Nucleus accumbens (tissue), 56 donors: ENCODE measurements around the gene COX7A2.

Experiments
- DNase-seq, 56 donors: peaks; one replicate each; lab custom pipeline; 2025; lab: John Stamatoyannopoulos, UW

Gene COX7A2

DNA sequence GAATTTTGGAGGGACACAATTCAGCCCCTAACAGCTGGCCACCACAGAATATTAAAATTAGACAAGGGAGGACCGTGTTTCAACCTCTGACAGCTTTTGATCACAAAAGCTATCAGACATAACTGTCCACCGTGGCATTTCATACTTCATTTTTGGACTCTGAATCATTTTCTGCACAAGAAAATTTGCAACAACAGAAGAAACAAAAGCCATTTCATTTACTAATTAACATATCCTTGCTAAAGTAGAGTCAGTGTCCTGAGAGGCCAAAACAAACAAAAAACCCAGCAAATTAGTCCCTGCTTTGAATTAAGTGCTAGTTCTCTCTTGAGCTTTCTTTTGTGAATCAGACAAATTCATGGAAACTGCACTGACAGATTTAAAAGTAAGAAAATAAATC lies 20.2 kb downstream of the COX7A2 start:
- no peak for DNase-seq

- no peak for DNase-seq
Observed at GRCh38 chr6:75222261-75222660, 21.3 kb downstream of the COX7A2 start.

DNA sequence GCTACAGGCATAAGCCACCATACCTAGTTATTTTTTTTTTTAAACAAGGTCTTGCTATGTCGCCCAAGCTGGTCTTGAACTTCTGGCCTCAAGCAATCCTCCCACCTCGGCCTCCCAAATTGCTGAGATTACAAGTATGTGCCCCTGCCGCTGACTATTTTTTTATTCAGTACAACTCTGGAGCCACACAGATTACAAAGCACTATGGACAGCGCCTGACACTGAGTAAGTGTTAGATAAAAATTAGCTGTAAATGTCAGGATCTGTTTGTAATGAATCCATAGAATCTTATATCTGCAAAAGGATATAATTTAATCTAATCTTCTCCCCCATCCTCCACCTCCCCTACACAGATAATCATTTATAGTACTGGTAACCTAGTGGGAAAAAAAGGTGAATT lies 22.5 kb downstream of the COX7A2 start:
- DNase-seq, result no peak

GRCh38 chr6:75220357-75220756 lies 23.2 kb downstream of the COX7A2 start:
- no peak for DNase-seq

DNA sequence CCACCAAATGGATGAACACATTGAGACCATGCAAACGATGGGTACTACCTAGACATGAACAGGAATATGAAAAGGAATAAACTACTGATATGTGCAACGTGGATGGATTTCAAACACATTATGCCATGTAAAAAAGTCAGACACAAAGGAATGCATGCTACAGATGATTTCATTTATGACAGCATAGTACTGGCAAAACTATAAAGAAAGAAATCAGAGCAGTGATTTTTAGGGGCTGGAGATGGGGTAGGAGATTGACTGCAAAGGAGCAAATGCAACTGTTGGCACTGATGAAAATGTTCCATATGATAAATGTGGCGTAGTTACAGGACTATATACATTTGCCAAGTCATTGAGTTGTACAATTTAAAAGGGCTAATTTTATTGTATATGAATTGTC lies 24.3 kb downstream of the COX7A2 start:
- DNase-seq, result no peak

GRCh38 chr6:75217193-75217592 lies 26.4 kb downstream of the COX7A2 start:
- DNase-seq, result no peak

GRCh38 chr6:75215291-75215690 lies 28.3 kb downstream of the COX7A2 start:
- no peak for DNase-seq

DNA sequence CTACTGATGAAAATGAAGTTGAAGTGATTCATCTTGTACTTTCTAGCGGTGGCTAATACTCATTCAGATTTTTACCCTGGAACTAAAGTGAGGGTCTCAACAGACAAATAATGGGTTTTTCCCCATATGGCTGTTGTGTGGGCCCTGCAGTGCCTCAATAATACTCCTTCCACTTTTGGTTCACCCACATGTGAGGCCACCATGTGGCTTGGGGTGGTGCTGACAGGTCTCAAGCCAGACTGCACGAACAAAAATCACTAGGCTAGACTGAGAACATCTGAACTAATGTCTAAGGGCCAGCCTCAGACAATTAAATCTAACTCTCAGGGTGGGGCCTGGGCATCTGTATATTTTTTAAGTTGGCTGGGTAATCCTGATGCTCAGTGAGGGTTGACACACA lies 29.9 kb downstream of the COX7A2 start:
- DNase-seq, result no peak

DNA sequence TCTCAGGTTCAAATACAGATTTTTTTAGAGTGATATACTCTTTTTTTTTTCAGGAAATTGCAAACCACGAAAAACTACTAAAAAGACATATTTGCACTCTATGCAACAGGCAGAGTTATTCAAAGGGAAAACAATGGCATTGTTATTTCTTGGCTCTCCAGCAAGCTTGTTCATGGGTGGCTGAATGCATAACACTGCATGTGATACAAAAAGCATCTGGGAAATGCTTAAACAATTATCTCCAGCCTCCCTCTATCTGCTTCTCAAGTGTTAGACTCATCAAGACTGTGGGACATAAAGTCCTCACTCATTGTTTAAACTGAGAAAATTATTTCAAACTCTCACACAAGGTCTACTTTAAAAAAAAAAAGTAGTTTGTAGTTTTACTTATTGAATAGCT lies 30.5 kb downstream of the COX7A2 start:
- no peak for DNase-seq

GRCh38 chr6:75211920-75212590 lies 31.5 kb downstream of the COX7A2 start:
- no peak for DNase-seq

GRCh38 chr6:75210885-75211739 lies 32.5 kb downstream of the COX7A2 start:
- peak in 11 of 56 donors; percentile 20 to 76 (median 33) for DNase-seq

DNA sequence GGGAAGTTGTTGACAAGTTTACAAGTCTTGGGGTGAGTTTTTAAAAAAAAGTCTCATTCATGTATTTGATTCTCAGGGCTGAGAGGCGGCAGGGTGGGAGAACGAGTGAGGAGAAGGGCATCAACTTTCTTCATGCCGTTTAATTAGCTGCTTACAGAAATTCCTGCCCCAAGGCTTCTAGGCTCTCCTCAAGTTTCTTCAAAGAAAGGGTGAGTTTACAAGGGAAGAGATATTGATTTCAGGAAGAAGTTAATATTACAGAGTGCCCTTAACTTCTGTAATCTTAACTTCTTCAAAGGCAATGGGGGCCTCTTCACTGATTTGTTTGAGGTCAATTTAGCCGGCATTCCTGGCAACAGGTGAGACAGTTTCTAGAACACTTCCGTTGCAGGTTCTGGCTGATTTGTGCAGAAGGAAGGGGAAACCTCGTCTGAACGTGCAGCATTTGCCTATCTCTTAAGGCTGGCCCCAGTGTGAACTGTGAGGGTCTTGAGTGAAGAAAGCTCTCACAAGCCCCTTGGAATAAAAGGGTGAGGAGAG lies 34.3 kb downstream of the COX7A2 start:
- no peak for DNase-seq

DNA sequence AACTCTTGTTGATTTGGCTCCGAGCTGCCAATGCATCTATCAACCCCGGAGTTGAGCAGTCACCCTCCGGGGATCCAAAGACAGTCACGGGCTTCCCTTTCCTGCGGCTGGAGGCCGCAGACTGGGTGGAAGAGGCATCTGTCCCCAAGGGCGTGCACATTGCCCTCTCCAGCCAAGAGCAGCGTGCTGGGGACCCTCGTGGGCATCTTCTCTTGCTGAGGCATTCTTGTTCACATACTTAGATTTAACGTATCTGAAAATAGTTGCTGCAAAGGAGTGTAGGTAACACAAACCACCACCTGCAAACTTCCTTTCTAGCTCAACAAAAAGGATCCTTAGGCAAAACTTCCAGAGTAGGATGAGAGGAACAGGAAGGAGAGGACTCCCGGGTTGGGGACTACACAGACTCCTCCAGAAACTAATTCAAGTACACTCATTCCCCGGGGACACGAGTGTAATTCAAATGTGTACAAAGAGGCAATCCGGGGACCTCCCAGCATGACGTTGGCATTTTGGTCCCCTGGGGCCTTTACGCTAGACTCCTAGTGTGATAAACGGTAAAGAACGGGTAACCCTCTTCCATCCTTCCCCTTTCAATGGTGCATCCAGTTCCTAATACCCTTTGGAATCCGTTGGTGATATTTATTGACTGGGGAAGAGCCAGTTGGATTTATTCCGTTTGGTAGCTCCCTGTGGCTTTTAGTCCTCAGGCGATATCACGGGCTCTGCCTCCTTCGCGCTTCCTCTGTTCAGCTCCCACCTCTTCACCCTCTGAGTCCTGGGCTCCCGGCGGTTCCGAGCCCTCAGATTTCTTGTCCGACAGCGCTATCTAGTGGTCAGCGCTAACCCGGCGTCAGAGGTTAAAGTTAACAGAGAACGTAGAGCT lies 35.1 kb downstream of the COX7A2 start:
- DNase-seq, result peak in 52 of 56 donors; percentile 28 to 89 (median 70)

DNA sequence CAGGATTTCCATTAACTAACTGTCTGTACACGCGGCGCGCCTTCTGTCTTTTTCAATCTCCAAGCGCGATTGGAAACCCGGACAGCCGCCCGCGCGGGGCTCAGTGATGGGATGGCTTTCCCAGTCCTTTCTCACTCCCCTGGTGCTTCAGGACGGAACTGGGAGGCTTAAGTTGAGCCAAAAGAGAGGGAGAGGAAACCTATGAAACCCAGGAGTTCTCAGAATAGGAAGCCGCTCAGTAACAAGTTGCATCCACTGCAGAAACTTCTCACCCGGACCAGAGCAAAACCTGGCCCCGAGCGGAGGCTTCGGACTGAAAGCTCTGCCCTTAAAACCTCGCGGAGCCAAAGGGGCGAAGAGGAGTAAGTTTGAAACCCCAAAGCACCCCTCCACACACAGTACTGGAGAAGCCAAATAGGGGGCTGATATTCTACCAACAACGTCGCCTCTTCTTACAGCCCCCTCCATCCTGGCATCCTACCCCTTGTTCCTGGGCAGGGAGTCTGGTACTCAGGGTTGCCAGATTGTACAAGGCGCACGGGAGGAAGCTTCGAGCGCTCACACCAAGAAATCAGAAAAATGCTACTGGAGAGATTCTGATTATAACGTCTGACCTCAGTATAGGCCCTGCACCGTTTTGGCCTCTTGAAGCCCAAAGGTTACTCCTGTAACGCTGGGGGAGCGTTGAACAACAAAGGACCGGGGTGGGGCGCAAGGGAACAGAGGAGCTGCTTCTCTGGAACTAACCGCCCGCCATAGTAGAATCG lies 36.8 kb downstream of the COX7A2 start:
- no peak for DNase-seq

- peak in 3 of 56 donors; percentile 9 to 33 (median 13) for DNase-seq
Observed at GRCh38 chr6:75205776-75206575, 37.6 kb downstream of the COX7A2 start, which contains the start of gene COL12A1. TSS of gene COL12A1 (minus strand) at chr6:75206053. CDS start at chr6:75202792, 3,261 bp downstream.

DNA sequence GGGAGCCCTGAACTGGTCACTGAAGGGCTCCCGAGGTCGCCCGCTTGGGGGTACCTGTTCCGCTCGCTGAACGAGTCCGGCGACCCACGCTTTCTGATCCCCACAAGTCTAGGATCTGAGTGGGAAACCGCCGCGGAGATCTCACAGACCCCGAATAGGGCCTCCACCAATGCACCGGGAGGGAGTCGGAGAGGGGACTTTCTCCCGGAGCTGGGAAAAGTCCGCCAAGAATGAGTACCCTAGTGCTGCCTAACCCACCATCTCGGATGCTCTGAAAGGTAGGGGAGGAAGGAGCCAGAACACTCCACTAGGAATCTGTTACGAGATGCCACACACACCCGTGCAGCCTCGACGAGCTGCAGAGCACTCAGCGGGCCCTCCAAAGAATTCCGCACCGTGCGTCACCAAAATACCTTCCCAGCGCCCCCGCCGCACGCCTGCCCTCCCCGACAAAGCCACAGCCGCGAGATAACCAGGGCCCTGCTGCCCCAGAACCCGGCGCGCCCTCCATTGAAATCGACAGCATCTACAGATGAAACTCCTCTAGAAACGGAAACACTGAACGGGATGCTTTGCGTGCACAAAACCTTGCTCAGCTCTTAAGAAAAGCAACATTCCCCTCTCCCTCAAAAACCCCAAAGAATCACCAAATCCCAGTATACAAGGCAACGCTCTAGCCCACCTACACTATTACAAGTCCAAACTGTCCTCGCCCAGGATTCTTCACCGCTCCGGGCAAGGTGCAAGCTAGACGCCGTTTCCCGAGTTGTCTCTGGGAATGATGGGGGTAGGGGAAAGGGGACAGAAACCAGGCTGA lies 38.4 kb downstream of the COX7A2 start:
- DNase-seq, result no peak

GRCh38 chr6:75204217-75204958 lies 39.2 kb downstream of the COX7A2 start:
- DNase-seq, result peak in 30 of 56 donors; percentile 13 to 72 (median 45)
